Cardiac septum (tissue), 1 donor: ENCODE data around the gene DPP10. TPM values are rescaled to one million over a fixed set of nuclear protein-coding genes. Genes with fewer than 3 reads are reported as not detected.
"Not testable (repeated sequence)": the region's sequence is repeated elsewhere in the genome, so short reads cannot be mapped to it uniquely, and the experiment has no call there.

Experiments used
- DNase-seq: peaks from one replicate; pipeline ENCODE4 v3.0.0-alpha.2; 2020; ENCODE audit warnings: low spot score
- intact Hi-C: fragments of 100-400 bp; cut with DNase I; formaldehyde crosslinking; loops from one replicate; pipeline ENCODE4 v1.14.0; 2022
- total RNA-seq: library from RNA; stranded (reverse); fragmentation: NEBNext Ultra II Directional; extraction: Animal tissue kit (Norgen Biotek cat#: 25700); gene quantifications from one replicate; pipeline ENCODE4 v1.2.1, GENCODE V29; 2021
- donor health status: DM: no; HTN: no; CAD: no.

Gene DPP10
- total RNA-seq, 1 donor from 2014 or later: 0.13 TPM

GRCh38 chr2:115077626-115078025, 635.2 kb downstream of the DPP10 start:
- intact Hi-C loops: no loop called here
- DNase-seq: no peak

- DNase-seq: no peak
- intact Hi-C loops: no loop called here
Observed at GRCh38 chr2:115083225-115083624, 640.8 kb downstream of the DPP10 start.

DNA sequence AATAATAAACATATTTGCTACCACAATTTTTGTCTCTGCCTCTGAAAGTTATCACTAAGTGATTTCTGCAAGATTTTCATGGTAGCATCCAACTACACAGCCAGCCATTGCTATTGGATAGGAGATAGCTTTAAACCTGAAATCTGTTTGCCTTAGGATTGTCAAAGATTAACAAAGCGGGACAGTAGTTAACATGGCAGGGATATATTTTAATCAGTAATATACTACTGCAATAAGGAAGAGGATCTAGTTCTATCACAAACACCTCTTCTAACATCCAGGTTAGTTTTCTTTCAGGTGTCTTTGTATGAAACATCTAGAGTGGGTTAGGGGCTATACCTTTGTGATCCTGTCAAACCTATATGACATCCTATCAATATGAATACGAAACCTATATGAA, 641.3 kb downstream of the DPP10 start:
- intact Hi-C loops: no loop called here
- DNase-seq: no peak

GRCh38 chr2:115084446-115084845, 642.0 kb downstream of the DPP10 start:
- DNase-seq: no peak
- intact Hi-C loops: no loop called here

GRCh38 chr2:115086051-115086620, 643.7 kb downstream of the DPP10 start:
- intact Hi-C loops, DNase-seq: not testable (repeated sequence)

DNA sequence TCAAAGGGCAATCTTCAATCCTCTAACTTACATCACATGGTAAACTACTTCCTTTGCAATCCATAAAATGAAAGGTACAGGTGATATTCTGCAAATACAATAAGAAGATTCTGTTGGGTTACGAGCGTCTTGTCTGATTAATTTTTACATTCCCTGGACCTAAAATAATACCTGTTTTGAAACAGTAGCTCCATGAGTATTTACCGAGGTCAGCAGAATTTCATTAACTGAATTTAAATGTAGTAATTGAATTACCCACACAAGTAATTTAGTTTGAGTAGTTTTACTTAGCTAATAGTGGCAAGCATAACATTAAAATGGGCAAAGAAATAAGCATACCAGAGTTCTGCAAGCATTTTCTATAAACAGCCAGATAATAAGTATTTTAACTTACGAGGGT, 652.0 kb downstream of the DPP10 start:
- DNase-seq: no peak
- intact Hi-C loops: no loop called here

- intact Hi-C loops: no loop called here
- DNase-seq: no peak
Observed at GRCh38 chr2:115105966-115106365, 663.5 kb downstream of the DPP10 start.

GRCh38 chr2:115115135-115115534, 672.7 kb downstream of the DPP10 start:
- intact Hi-C loops: no loop called here

GRCh38 chr2:115118306-115118705, 675.9 kb downstream of the DPP10 start:
- intact Hi-C loops: no loop called here
- DNase-seq: no peak

More at GRCh38 chr2:115115135-115115534, 672.7 kb downstream of the DPP10 start:
- DNase-seq: no peak

- DNase-seq: no peak
- intact Hi-C loops: no loop called here
Observed at GRCh38 chr2:115119086-115119485, 676.6 kb downstream of the DPP10 start.

GRCh38 chr2:115122701-115123100, 680.3 kb downstream of the DPP10 start:
- no peak for DNase-seq
- intact Hi-C loops: no loop called here

GRCh38 chr2:115124817-115125216, 682.4 kb downstream of the DPP10 start:
- no peak for DNase-seq

DNA sequence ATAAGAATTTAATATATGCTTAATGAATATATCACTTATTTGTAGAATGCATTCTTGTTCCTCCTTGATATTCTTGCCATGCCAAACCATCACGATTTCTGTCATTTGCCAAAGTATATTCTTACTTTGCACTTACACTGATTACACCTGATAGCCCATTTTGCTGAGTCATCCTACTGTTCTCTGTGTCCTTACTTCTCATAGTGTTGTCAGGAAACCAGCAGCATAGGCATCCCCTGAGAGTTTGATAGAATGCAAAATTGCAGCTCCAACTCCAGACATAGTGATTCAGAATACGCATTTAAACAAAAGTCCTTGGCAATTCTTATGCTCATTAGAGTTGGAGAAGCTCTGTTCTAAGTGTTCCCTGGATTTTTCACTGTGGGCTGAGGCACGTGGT, 687.1 kb downstream of the DPP10 start:
- intact Hi-C loops: no loop called here

More at GRCh38 chr2:115124817-115125216, 682.4 kb downstream of the DPP10 start:
- intact Hi-C loops: no loop called here

DNA sequence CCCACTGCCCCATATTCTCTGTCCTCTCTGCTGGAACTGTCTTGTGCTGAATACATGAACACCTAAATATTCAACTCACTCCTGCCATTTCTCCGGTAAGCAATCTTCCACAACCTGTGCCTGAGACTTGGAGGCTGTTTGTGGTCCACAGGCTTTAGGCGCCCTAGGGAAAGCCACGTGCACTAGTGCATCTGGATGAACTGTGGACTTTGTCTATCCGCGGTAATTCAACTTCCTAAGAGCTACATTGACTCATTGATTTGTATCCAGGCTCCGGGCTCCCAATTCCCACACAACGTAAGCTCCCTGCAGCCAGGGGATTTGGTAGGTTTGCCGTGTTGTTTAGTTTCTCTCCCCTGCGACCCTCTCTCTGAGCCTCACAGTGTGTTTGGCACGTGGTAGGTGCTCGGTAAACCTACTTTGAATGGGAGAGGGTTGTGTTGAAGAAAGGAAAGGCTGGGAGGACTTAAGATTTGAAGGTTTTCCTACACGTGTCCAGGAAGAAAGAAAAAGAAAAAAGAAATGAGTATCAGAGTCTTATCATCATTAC, 718.2 kb downstream of the DPP10 start:
- intact Hi-C loops: no loop called here
- no peak for DNase-seq

More for the DNA sequence above, 687.1 kb downstream of the DPP10 start:
- DNase-seq: no peak

- no peak for DNase-seq
- intact Hi-C loops: no loop called here
Observed at GRCh38 chr2:115161081-115161770, 718.8 kb downstream of the DPP10 start.

DNA sequence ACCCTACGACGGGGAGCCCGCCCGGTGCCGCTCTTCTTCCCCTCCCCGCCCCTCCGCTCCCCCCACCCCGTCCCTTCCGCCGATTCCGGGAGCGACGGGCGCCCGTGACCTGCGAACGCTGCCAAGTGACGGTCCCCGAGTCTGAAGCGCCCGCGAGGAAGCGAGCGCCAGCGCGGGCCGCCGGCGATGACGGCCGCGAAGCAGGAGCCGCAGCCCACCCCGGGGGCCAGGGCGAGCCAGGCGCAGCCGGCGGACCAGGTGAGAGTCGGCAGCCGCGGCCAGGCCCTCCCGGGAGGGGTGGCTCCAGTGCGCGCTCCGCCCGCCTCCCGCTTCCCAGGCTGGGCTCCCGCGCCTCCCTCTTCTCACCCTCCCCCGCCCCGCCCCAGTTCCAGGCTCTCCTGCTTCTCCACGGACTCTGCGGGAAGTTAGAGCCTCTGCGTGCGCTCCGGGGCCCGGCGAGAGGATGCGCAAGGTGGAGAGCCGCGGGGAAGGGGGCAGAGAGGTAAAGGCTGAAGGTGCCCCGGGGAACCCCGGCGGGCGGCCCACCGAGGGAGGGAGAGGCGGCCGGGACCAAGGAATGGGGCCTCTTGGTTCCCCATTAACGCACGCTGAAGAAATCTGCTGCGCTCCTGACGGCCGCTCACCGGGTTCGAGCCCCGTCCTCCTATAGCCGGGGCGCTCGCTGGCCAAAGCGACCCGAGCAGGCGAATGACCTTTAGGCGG, 719.5 kb downstream of the DPP10 start:
- no peak for DNase-seq
- intact Hi-C loops: no loop called here

GRCh38 chr2:115162494-115163293, 720.3 kb downstream of the DPP10 start:
- no peak for DNase-seq
- intact Hi-C loops: no loop called here

GRCh38 chr2:115163572-115163971, 721.1 kb downstream of the DPP10 start:
- intact Hi-C loops: no loop called here
- DNase-seq: no peak

GRCh38 chr2:115165529-115166109, 723.2 kb downstream of the DPP10 start:
- intact Hi-C loops: no loop called here
- DNase-seq: no peak
